Measurements from ENCODE around the gene OR6C68. TPM values are rescaled to one million over a fixed set of nuclear protein-coding genes. Genes with fewer than 3 reads are reported as not detected.

Gene OR6C68
- total and polyA plus RNA-seq, 4 donors: not detected

DNA sequence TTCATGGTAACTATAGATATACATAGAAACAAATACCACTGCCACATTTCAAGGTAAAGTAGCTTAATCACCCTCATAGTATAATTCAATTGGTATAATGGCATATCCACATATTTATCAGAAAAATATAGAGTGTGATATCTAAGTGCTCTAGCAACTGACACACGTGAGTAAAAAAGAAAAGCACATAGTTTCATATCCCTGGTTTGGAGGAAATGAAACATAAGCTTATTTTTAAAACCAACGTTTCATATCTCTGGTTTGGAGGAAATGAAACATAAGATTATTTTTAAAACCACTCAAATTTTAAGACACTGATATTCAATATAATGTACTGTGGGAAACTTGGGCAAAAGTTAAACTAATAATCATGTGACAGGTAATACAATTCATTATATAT, 24.3 kb upstream of the OR6C68 start:
- DNase-seq (ENCODE audit: low spot score): no peak
- Histone ChIP-seq H3K36me3 (ENCODE audit: control insufficient read depth in 4 of 4, insufficient read depth in 3 of 4, low read depth in 1 of 4, low read length in 3 of 4) (no peaks in the 10 kb centered on the region), H3K27ac (ENCODE audit: low read depth in 1 of 2, low read length in 2 of 2) (no peak overlapping the region), H3K4me3 (ENCODE audit: low read depth in 1 of 3, low read length in 3 of 3) (no peak overlapping the region), H3K9me3 (ENCODE audit: control insufficient read depth in 4 of 4, low read length in 3 of 4) (no peaks in the 10 kb centered on the region), H3K4me1 (ENCODE audit: control insufficient read depth in 4 of 4, insufficient read depth in 4 of 4, low read length in 3 of 4) (no peaks in the 10 kb centered on the region), H3K9ac (ENCODE audit: low read depth in 1 of 2, low read length in 2 of 2) (no peak overlapping the region), H3K27me3 (ENCODE audit: control insufficient read depth in 4 of 4, insufficient read depth in 4 of 4, low read length in 3 of 4) (no peaks in the 10 kb centered on the region)
- TF ChIP-seq GABPA (IDR thresholded peaks at IDR 0.05 in 1 of 2, conservative IDR thresholded peaks at IDR 0.05 in 1 of 2): no peak
- no peak for TF ChIP-seq REST (IDR thresholded peaks at IDR 0.05)
- no peak for TF ChIP-seq HNF4G (IDR thresholded peaks at IDR 0.05)
- no peak for TF ChIP-seq CTCF (IDR thresholded peaks at IDR 0.05; ENCODE audit: low read depth, low read length, missing input control)
- no peak for TF ChIP-seq EGR1 (IDR thresholded peaks at IDR 0.05; ENCODE audit: low read depth in 2 of 2)
- no peak for TF ChIP-seq ATF3 (IDR thresholded peaks at IDR 0.05)
- TF ChIP-seq, protein P1, sequence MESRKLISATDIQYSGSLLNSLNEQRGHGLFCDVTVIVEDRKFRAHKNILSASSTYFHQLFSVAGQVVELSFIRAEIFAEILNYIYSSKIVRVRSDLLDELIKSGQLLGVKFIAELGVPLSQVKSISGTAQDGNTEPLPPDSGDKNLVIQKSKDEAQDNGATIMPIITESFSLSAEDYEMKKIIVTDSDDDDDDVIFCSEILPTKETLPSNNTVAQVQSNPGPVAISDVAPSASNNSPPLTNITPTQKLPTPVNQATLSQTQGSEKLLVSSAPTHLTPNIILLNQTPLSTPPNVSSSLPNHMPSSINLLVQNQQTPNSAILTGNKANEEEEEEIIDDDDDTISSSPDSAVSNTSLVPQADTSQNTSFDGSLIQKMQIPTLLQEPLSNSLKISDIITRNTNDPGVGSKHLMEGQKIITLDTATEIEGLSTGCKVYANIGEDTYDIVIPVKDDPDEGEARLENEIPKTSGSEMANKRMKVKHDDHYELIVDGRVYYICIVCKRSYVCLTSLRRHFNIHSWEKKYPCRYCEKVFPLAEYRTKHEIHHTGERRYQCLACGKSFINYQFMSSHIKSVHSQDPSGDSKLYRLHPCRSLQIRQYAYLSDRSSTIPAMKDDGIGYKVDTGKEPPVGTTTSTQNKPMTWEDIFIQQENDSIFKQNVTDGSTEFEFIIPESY (IDR thresholded peaks at IDR 0.05): no peak
- no peak for TF ChIP-seq NR2F2 (IDR thresholded peaks at IDR 0.05)
- no peak for TF ChIP-seq JUND (IDR thresholded peaks at IDR 0.05)
- TF ChIP-seq SP1 (IDR thresholded peaks at IDR 0.05): no peak
- WGBS: 50% methylated on average over 2 of the region's 2 CpGs

DNA sequence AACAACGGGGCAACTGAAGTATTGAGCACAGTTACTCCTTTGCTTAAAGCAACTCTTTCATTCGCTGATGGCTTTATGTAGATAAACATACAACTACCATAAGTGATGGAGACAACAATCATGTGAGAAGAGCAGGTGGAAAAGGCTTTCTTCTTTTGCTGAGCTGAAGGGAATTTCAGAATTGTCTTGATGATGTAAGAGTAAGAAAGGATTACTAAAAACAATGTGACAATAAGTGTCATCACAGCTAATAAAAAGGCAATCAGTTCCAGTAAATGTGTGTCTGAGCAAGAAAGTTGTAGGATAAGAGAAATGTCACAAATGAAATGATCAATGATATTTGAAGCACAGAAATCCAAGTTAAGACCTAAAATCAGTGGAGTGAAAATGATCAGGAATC, 22.9 kb upstream of the OR6C68 start:
- Histone ChIP-seq H3K4me3 (ENCODE audit: low read depth in 1 of 3, low read length in 3 of 3) (no peak overlapping the region), H3K9ac (ENCODE audit: low read depth in 1 of 2, low read length in 2 of 2) (no peak overlapping the region), H3K27ac (ENCODE audit: low read depth in 1 of 2, low read length in 2 of 2) (no peak overlapping the region), H3K36me3 (ENCODE audit: control insufficient read depth in 4 of 4, insufficient read depth in 3 of 4, low read depth in 1 of 4, low read length in 3 of 4) (no peaks in the 10 kb centered on the region), H3K9me3 (ENCODE audit: control insufficient read depth in 4 of 4, low read length in 3 of 4) (no peaks in the 10 kb centered on the region), H3K4me1 (ENCODE audit: control insufficient read depth in 4 of 4, insufficient read depth in 4 of 4, low read length in 3 of 4) (no peaks in the 10 kb centered on the region), H3K27me3 (ENCODE audit: control insufficient read depth in 4 of 4, insufficient read depth in 4 of 4, low read length in 3 of 4) (no peaks in the 10 kb centered on the region)
- no peak for DNase-seq (ENCODE audit: low spot score)
- TF ChIP-seq RAD21 (IDR thresholded peaks at IDR 0.05): no peak
- TF ChIP-seq HNF4A (conservative IDR thresholded peaks at IDR 0.05): no peak
- TF ChIP-seq FOXA2 (IDR thresholded peaks at IDR 0.05): no peak
- TF ChIP-seq SP1 (IDR thresholded peaks at IDR 0.05): no peak
- no peak for TF ChIP-seq CTCF (IDR thresholded peaks at IDR 0.05; ENCODE audit: low read depth, low read length, missing input control)
- TF ChIP-seq HNF4G (IDR thresholded peaks at IDR 0.05): no peak
- no peak for TF ChIP-seq TAF1 (conservative IDR thresholded peaks at IDR 0.05)
- no peak for TF ChIP-seq REST (IDR thresholded peaks at IDR 0.05)
- 71% methylated on average over 2 of the region's 2 CpGs for WGBS

All from liver (tissue), 9 donors.